DOHH2 (cell line): Measurements from ENCODE around the gene EPS15.

Experiments
- H3F3A ChIP-seq: fragments of 200-600 bp; sonication (generic), shearing (Covaris generic); 2 replicates; pipeline ENCODE4 v1.6.0; 2016; ENCODE audit warnings: antibody characterized with exemption, mild to moderate bottlenecking; ENCODE audit not compliant: control insufficient read depth, insufficient read depth
- H3K27ac ChIP-seq: fragments of 200-600 bp; sonication (generic); 2 replicates; pipeline ENCODE4 v1.5.1; 2014; ENCODE audit warnings: low read depth, mild to moderate bottlenecking, low read length, moderate library complexity
- H3K27me3 ChIP-seq: fragments of 200-600 bp; sonication (generic); 2 replicates; pipeline ENCODE4 v1.6.1; 2014; ENCODE audit warnings: mild to moderate bottlenecking, low read length, mixed read lengths; ENCODE audit not compliant: control insufficient read depth
- H3K36me3 ChIP-seq: fragments of 200-600 bp; sonication (generic); 2 replicates; pipeline ENCODE4 v1.6.1; 2014; ENCODE audit warnings: mild to moderate bottlenecking, low read length, moderate library complexity, mixed read lengths; ENCODE audit not compliant: control insufficient read depth
- H3K4me1 ChIP-seq: fragments of 200-600 bp; sonication (generic); 2 replicates; pipeline ENCODE4 v1.6.1; 2014; ENCODE audit warnings: mild to moderate bottlenecking, low read length, mixed read lengths; ENCODE audit not compliant: control insufficient read depth
- H3K4me2 ChIP-seq: fragments of 200-600 bp; sonication (generic); 2 replicates; pipeline ENCODE4 v1.6.0; 2014; ENCODE audit warnings: mild to moderate bottlenecking, low read length, moderate library complexity
- H3K4me3 ChIP-seq: fragments of 200-600 bp; sonication (generic); 2 replicates; pipeline ENCODE4 v1.5.1; 2014; ENCODE audit warnings: mild to moderate bottlenecking, low read length, mixed read lengths
- H3K79me2 ChIP-seq: fragments of 200-600 bp; sonication (generic); 2 replicates; pipeline ENCODE4 v1.6.1; 2014; ENCODE audit warnings: mild to moderate bottlenecking, low read length, mixed read lengths; ENCODE audit not compliant: control insufficient read depth
- H3K9me2 ChIP-seq: fragments of 200-600 bp; sonication (generic); replicated peaks from 2 replicates; pipeline ENCODE4 v1.6.1; 2014; ENCODE audit warnings: mild to moderate bottlenecking, low read length, mixed read lengths; ENCODE audit not compliant: control insufficient read depth
- H3K9me3 ChIP-seq: fragments of 200-600 bp; sonication (generic); 2 replicates; pipeline ENCODE4 v1.6.1; 2014; ENCODE audit warnings: antibody characterized with exemption, low read length, mixed read lengths; ENCODE audit not compliant: control insufficient read depth, insufficient read depth
- H4K20me1 ChIP-seq: fragments of 200-600 bp; sonication (generic); 2 replicates; pipeline ENCODE4 v1.6.0; 2014; ENCODE audit warnings: low read depth, mild to moderate bottlenecking, antibody characterized with exemption, low read length, moderate library complexity; ENCODE audit not compliant: control insufficient read depth, insufficient read depth
- EZH2phosphoT487 ChIP-seq: fragments of 200-600 bp; sonication (generic); IDR thresholded peaks from 2 replicates; pipeline ENCODE4 v1.6.1; 2017; ENCODE audit warnings: borderline replicate concordance, mild to moderate bottlenecking, antibody characterized with exemption, low read length, moderate library complexity, mixed read lengths
- TF ChIP-seq, protein P1 (sequence below): fragments of 200-600 bp; sonication (generic); IDR thresholded peaks from one replicate; pipeline ENCODE4 v1.5.1; 2014; ENCODE audit warnings: antibody characterized with exemption, mild to moderate bottlenecking, low read depth, low read length; ENCODE audit not compliant: poor library complexity, severe bottlenecking

EPS15 gene

DNA sequence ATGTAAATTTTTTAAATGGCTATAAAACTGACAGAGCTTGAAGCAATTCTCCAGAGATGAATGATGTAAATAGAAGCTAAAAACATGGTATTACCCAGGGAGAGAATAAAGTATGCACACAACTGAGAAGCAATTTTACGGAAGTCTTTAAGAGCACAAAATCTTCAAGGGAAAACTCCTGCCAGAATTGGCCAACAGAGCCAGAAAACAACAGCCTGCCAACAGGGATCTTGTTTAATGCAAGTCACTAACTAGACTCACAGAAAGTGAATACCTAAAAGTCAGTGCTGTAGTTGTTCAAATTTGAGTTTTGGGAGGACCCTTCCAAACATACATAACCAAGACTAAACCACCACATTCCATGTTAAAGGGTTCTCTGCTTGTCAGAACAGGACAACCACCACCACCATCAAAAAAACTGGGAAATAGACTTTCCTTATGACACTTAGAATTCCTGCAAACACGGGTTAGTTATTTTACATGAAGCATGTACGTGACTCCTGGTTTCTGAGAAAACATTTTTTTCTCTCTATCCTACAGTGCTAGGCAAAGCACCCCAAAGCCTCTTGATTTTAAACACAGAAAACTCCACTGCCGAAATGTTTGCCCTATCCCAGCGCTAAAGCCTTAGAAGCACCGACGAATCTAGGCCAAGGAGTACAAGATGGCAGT is 1.6 kb downstream of the EPS15 start:
- peaks cover 87% of the 10 kb centered on the region for H3K79me2 ChIP-seq

DNA sequence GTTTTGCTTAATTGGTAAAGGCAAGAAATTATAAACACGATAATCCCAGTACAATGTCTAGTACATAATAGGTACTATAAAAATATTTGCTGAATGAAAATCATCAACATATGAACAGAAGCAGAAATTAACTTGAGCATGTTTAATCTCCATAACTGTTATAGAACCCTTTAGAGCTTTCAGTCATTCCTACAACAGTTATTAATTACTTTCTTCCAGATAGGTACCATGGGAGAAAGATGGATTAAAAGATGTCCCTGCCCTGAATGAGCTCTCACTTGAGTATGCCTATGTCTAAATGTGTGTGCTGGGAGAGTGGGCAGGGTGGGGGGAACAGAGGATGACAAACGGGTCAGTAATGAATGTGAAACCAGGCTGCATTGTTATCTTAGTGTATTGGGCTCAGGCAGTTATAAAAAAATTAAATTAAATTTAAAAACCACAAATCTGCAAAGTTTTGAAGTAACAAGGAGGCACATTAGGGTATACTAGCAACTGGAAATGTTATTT is 2.4 kb downstream of the EPS15 start:
- Histone ChIP-seq H3K27ac (peak overlapping the region; percentile 99), H3K36me3 (peaks cover 32% of the 10 kb centered on the region), H3F3A (peaks cover 46% of the 10 kb centered on the region)

More for the DNA sequence above, 1.6 kb downstream of the EPS15 start:
- TF ChIP-seq, protein P1, sequence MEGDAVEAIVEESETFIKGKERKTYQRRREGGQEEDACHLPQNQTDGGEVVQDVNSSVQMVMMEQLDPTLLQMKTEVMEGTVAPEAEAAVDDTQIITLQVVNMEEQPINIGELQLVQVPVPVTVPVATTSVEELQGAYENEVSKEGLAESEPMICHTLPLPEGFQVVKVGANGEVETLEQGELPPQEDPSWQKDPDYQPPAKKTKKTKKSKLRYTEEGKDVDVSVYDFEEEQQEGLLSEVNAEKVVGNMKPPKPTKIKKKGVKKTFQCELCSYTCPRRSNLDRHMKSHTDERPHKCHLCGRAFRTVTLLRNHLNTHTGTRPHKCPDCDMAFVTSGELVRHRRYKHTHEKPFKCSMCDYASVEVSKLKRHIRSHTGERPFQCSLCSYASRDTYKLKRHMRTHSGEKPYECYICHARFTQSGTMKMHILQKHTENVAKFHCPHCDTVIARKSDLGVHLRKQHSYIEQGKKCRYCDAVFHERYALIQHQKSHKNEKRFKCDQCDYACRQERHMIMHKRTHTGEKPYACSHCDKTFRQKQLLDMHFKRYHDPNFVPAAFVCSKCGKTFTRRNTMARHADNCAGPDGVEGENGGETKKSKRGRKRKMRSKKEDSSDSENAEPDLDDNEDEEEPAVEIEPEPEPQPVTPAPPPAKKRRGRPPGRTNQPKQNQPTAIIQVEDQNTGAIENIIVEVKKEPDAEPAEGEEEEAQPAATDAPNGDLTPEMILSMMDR, result no peak
- no peak for TF ChIP-seq EZH2phosphoT487
- no peaks in the 10 kb centered on the region for H3K9me2 ChIP-seq
- 0 out of 2 replicates have a peak, but pooled peaks cover 12% of the 10 kb centered on the region for H4K20me1 ChIP-seq
- H3K36me3 ChIP-seq, result peaks cover 37% of the 10 kb centered on the region
- peak overlapping the region; percentile 95 for H3K4me3 ChIP-seq
- H3K4me2 ChIP-seq, result peak overlapping the region; percentile 82
- H3K4me1 ChIP-seq, result peaks cover 58% of the 10 kb centered on the region
- H3K27ac ChIP-seq, result peak overlapping the region; percentile 99
- no peaks in the 10 kb centered on the region for H3K9me3 ChIP-seq
- peaks cover 38% of the 10 kb centered on the region for H3F3A ChIP-seq
- H3K27me3 ChIP-seq, result no peaks in the 10 kb centered on the region

DNA sequence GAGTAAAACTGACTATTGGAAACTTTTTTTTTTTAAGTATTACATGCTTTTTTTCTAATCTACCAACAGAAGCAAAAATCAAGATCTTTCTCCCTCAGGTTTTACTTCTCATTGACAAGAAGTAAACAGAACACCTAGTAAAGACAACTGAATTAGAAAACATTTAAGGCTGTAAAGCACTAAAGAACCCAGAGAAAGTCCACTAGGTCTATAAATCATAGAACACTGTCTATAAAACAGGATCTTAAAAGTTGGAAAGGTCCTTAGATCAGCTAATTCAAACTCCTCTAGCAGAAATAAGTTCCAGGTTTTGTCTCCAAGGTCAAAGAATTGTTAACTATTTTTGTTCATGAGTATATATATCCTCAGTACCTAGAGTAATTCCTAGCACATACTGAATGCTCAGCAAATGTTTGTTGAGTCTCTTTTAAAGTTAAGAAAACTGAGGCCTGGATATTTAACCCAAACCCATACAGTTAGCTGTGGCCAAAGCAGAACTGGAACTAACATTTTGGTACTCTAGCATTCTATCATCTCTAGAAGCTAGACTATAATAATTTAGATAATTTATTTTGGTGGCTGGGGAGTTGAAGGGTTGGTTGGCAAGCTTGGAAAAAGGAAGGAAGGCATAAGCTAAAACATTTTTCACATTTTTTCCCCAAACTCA is 3.0 kb downstream of the EPS15 start:
- H3K4me3 ChIP-seq, result peak overlapping the region; percentile 95
- no peaks in the 10 kb centered on the region for H3K9me2 ChIP-seq
- H3K36me3 ChIP-seq, result peaks cover 29% of the 10 kb centered on the region
- H4K20me1 ChIP-seq, result 0 out of 2 replicates have a peak, but pooled peaks cover 12% of the 10 kb centered on the region
- H3K4me1 ChIP-seq, result peaks cover 72% of the 10 kb centered on the region
- peak overlapping the region; percentile 99 for H3K27ac ChIP-seq
- no peaks in the 10 kb centered on the region for H3K27me3 ChIP-seq
- no peaks in the 10 kb centered on the region for H3K9me3 ChIP-seq
- peaks cover 50% of the 10 kb centered on the region for H3F3A ChIP-seq
- TF ChIP-seq, protein P1, result no peak
- no peak for TF ChIP-seq EZH2phosphoT487
- peak overlapping the region; percentile 82 for H3K4me2 ChIP-seq
- peaks cover 95% of the 10 kb centered on the region for H3K79me2 ChIP-seq

More for the DNA sequence above, 2.4 kb downstream of the EPS15 start:
- Histone ChIP-seq H3K4me3 (peak overlapping the region; percentile 95), H3K4me2 (peak overlapping the region; percentile 82), H3K9me2 (no peaks in the 10 kb centered on the region), H3K27me3 (no peaks in the 10 kb centered on the region), H4K20me1 (0 out of 2 replicates have a peak, but pooled peaks cover 12% of the 10 kb centered on the region), H3K79me2 (peaks cover 92% of the 10 kb centered on the region), H3K9me3 (no peaks in the 10 kb centered on the region), H3K4me1 (peaks cover 66% of the 10 kb centered on the region)
- no peak for TF ChIP-seq EZH2phosphoT487
- TF ChIP-seq, protein P1, result no peak
